HG02973 (cell line): ENCODE results near the gene SLC45A2.
A peak's percentile ranks its signal among the peaks of the same experiment; 100 is the strongest.
"Not testable (repeated sequence)": the region's sequence is repeated elsewhere in the genome, so short reads cannot be mapped to it uniquely, and the experiment has no call there.

Experiments used
- ATAC-seq: cut with Tn5 transposase; IDR thresholded peaks from one replicate; pipeline ENCODE4 v1.9.1; 2021; ENCODE audit warnings: moderate library complexity; ENCODE audit not compliant: unreplicated experiment

SLC45A2 gene

GRCh38 chr5:33969572-33970452, 14.7 kb downstream of the SLC45A2 start:
- peak; percentile 63 for ATAC-seq

GRCh38 chr5:33968211-33969005, 16.1 kb downstream of the SLC45A2 start:
- no peak for ATAC-seq

- ATAC-seq, result no peak
Observed at GRCh38 chr5:33966805-33967204, 17.7 kb downstream of the SLC45A2 start.

- ATAC-seq, result no peak
Observed at GRCh38 chr5:33964132-33964700, 20.3 kb downstream of the SLC45A2 start.

GRCh38 chr5:33958176-33958575, 26.3 kb downstream of the SLC45A2 start:
- no peak for ATAC-seq

- no peak for ATAC-seq
Observed at GRCh38 chr5:33957577-33958150, 26.8 kb downstream of the SLC45A2 start.

- not testable (repeated sequence) for ATAC-seq
Observed at GRCh38 chr5:33952175-33952574, 32.3 kb downstream of the SLC45A2 start.

- ATAC-seq, result no peak
Observed at GRCh38 chr5:33944543-33945132, 39.9 kb downstream of the SLC45A2 start.

GRCh38 chr5:33941090-33941489, 43.4 kb downstream of the SLC45A2 start:
- no peak for ATAC-seq

- no peak for ATAC-seq
Observed at GRCh38 chr5:33939556-33940262, 44.8 kb downstream of the SLC45A2 start.

- no peak for ATAC-seq
Observed at GRCh38 chr5:33938881-33939280, 45.6 kb downstream of the SLC45A2 start.

GRCh38 chr5:33938507-33938796, 46.0 kb downstream of the SLC45A2 start:
- ATAC-seq, result no peak

- no peak for ATAC-seq
Observed at GRCh38 chr5:33937707-33938506, 46.6 kb downstream of the SLC45A2 start.

- no peak for ATAC-seq
Observed at GRCh38 chr5:33937017-33937706, 47.3 kb downstream of the SLC45A2 start.

- ATAC-seq, result no peak
Observed at GRCh38 chr5:33936381-33937016, 48.0 kb downstream of the SLC45A2 start, which contains the start of gene RXFP3. TSS of gene RXFP3 (plus strand) at chr5:33936386. CDS start at chr5:33936741, 355 bp downstream.

- peak; percentile 37 for ATAC-seq
Observed at GRCh38 chr5:33936004-33936380, 48.5 kb downstream of the SLC45A2 start.

- ATAC-seq, result peak; percentile 29
Observed at GRCh38 chr5:33934176-33934575, 50.3 kb downstream of the SLC45A2 start.

- ATAC-seq, result peak; percentile 87
Observed at GRCh38 chr5:33933723-33934169, 50.7 kb downstream of the SLC45A2 start.
